Endodermal cell (in vitro differentiated cells): ENCODE results near the gene PRR16. TPM values are rescaled to one million over a fixed set of nuclear protein-coding genes. Genes with fewer than 3 reads are reported as not detected.

Source experiments
- DNase-seq: peaks from one replicate; pipeline ENCODE4 v3.0.0-alpha.2; 2017
- H3K27ac ChIP-seq: 2 replicates; pipeline ENCODE4 v1.5.1; 2013; ENCODE audit warnings: mild to moderate bottlenecking, low read depth, low read length, moderate library complexity
- H3K27me3 ChIP-seq: 2 replicates; pipeline ENCODE4 v1.6.1; 2013; ENCODE audit warnings: mild to moderate bottlenecking, low read length, moderate library complexity; ENCODE audit not compliant: insufficient read depth, control insufficient read depth, poor library complexity, severe bottlenecking
- H3K36me3 ChIP-seq: 2 replicates; pipeline ENCODE4 v1.7.0; 2013; ENCODE audit warnings: mild to moderate bottlenecking, low read length, moderate library complexity; ENCODE audit not compliant: control insufficient read depth, insufficient read depth
- H3K4me1 ChIP-seq: one replicate; pipeline ENCODE4 v1.7.0; 2013; ENCODE audit warnings: low read length; ENCODE audit not compliant: control insufficient read depth, insufficient read depth
- H3K4me3 ChIP-seq: 2 replicates; pipeline ENCODE4 v1.5.1; 2013; ENCODE audit warnings: mild to moderate bottlenecking, low read length, moderate library complexity
- H3K9ac ChIP-seq: 2 replicates; pipeline ENCODE4 v1.6.1; 2013; ENCODE audit warnings: mild to moderate bottlenecking, low read length, moderate library complexity; ENCODE audit not compliant: poor library complexity, severe bottlenecking; ENCODE audit errors: extremely low read depth
- H3K9me3 ChIP-seq: 2 replicates; pipeline ENCODE4 v1.6.1; 2013; ENCODE audit warnings: mild to moderate bottlenecking, low read length, moderate library complexity; ENCODE audit not compliant: control insufficient read depth
- H3K27ac Mint-ChIP-seq: 2 replicates; pipeline ENCODE4 v1.8.0; 2020; ENCODE audit warnings: mixed read lengths
- H3K27me3 Mint-ChIP-seq: 2 replicates; pipeline ENCODE4 v1.8.0; 2021; ENCODE audit warnings: mild to moderate bottlenecking, mixed read lengths; ENCODE audit not compliant: insufficient read depth
- H3K36me3 Mint-ChIP-seq: 2 replicates; pipeline ENCODE4 v1.8.0; 2020; ENCODE audit warnings: low read depth, mixed read lengths
- H3K4me1 Mint-ChIP-seq: 2 replicates; pipeline ENCODE4 v1.8.0; 2020; ENCODE audit warnings: mixed read lengths
- H3K4me3 Mint-ChIP-seq: 2 replicates; pipeline ENCODE4 v1.8.0; 2020; ENCODE audit warnings: mild to moderate bottlenecking, moderate library complexity, mixed read lengths
- H3K9me3 Mint-ChIP-seq: 2 replicates; pipeline ENCODE4 v1.8.0; 2020; ENCODE audit warnings: mild to moderate bottlenecking, mixed read lengths
- CTCF ChIP-seq: fragments of 200-600 bp; sonication (generic); conservative IDR thresholded peaks from 2 replicates; pipeline ENCODE4 v1.5.0; 2021; ENCODE audit warnings: antibody characterized with exemption, mild to moderate bottlenecking
- WGBS, 2 experiments: methylation state at CpG; one replicate each; pipeline versions ENCODE4 v1.1.5 to v1.1.7; 2013; ENCODE audit warnings: missing lambda C conversion rate in 2 of 2, mixed read lengths in 1 of 2; ENCODE audit not compliant: insufficient coverage in 1 of 2, insufficient read length in 1 of 2; 5-methylcytosine and 5-hydroxymethylcytosine counted together
- total RNA-seq, 2 donors: library from RNA; stranded (reverse); fragmentation: NEBNext Ultra II Directional in 1 of 2; extraction: Animal tissue kit (Norgen Biotek cat#: 25700) in 1 of 2; gene quantifications; 2 replicates in 1 of 2; 3 replicates in 1 of 2; pipeline ENCODE4 v1.2.1, GENCODE V29; 2021

Gene PRR16
- total RNA-seq, 2 donors from 2014 or later: 0.53 to 0.64 TPM

GRCh38 chr5:120452471-120452870, 11.6 kb upstream of the PRR16 start:
- Mint-ChIP-seq H3K27ac (no peak overlapping the region), H3K4me1 (peaks cover 10% of the 10 kb centered on the region), H3K9me3 (no peaks in the 10 kb centered on the region), H3K27me3 (peaks cover 5% of the 10 kb centered on the region), H3K4me3 (no peak overlapping the region), H3K36me3 (no peaks in the 10 kb centered on the region)
- WGBS, 2 experiments: no CpG with 5 or more reads among the region's 1 CpG
- no peak for TF ChIP-seq CTCF
- Histone ChIP-seq H3K4me1 (no peaks in the 10 kb centered on the region), H3K27ac (no peak overlapping the region), H3K4me3 (no peak overlapping the region), H3K9me3 (no peaks in the 10 kb centered on the region), H3K36me3 (no peaks in the 10 kb centered on the region), H3K9ac (no peak overlapping the region), H3K27me3 (no peaks in the 10 kb centered on the region)
- no peak for DNase-seq

GRCh38 chr5:120454094-120454798, 9.9 kb upstream of the PRR16 start:
- peak overlapping the region; percentile 54 for H3K27ac ChIP-seq
- no peak for TF ChIP-seq CTCF
- H3K4me1 Mint-ChIP-seq: peaks cover 10% of the 10 kb centered on the region
- DNase-seq: no peak
- no peak overlapping the region for H3K4me3 Mint-ChIP-seq
- H3K27ac Mint-ChIP-seq: no peak overlapping the region
- no peak overlapping the region for H3K4me3 ChIP-seq
- WGBS, 2 experiments: 63 to 67% methylated on average over 1 of the region's 1 CpG
- H3K27me3 Mint-ChIP-seq: peaks cover 12% of the 10 kb centered on the region
- no peaks in the 10 kb centered on the region for H3K27me3 ChIP-seq
- no peaks in the 10 kb centered on the region for H3K9me3 ChIP-seq
- no peaks in the 10 kb centered on the region for H3K9me3 Mint-ChIP-seq
- no peaks in the 10 kb centered on the region for H3K36me3 Mint-ChIP-seq
- H3K36me3 ChIP-seq: no peaks in the 10 kb centered on the region
- H3K4me1 ChIP-seq: no peaks in the 10 kb centered on the region
- no peak overlapping the region for H3K9ac ChIP-seq

- WGBS, 2 experiments: 40 to 59% methylated on average over 1 to 3 of the region's 3 CpGs
- no peak overlapping the region for H3K4me3 Mint-ChIP-seq
- H3K36me3 ChIP-seq: no peaks in the 10 kb centered on the region
Observed at GRCh38 chr5:120456006-120456405, 8.1 kb upstream of the PRR16 start.

More at GRCh38 chr5:120456006-120456405, 8.1 kb upstream of the PRR16 start:
- Histone ChIP-seq H3K4me1 (no peaks in the 10 kb centered on the region), H3K9ac (no peak overlapping the region), H3K27me3 (no peaks in the 10 kb centered on the region), H3K4me3 (no peak overlapping the region), H3K9me3 (no peaks in the 10 kb centered on the region), H3K27ac (no peak overlapping the region)
- no peak overlapping the region for H3K27ac Mint-ChIP-seq
- H3K36me3 Mint-ChIP-seq: no peaks in the 10 kb centered on the region
- H3K9me3 Mint-ChIP-seq: no peaks in the 10 kb centered on the region
- no peak for TF ChIP-seq CTCF
- no peak for DNase-seq
- H3K4me1 Mint-ChIP-seq: no peaks in the 10 kb centered on the region
- peaks cover 15% of the 10 kb centered on the region for H3K27me3 Mint-ChIP-seq
